Colonic mucosa (tissue), 4 donors: ENCODE data around the gene APOLD1. TPM values are rescaled to one million over a fixed set of nuclear protein-coding genes. Genes with fewer than 3 reads are reported as not detected.

Source experiments
- DNase-seq: peaks from one replicate; pipeline ENCODE4 v3.0.0-alpha.2; 2020
- H3K27ac ChIP-seq: fragments of 200-600 bp; one replicate; pipeline ENCODE4 v1.8.0; 2021
- H3K27me3 ChIP-seq: fragments of 200-600 bp; one replicate; pipeline ENCODE4 v1.8.0; 2021
- H3K36me3 ChIP-seq: fragments of 200-600 bp; one replicate; pipeline ENCODE4 v1.8.0; 2021
- H3K4me1 ChIP-seq: fragments of 200-600 bp; one replicate; pipeline ENCODE4 v1.8.0; 2021; ENCODE audit warnings: mild to moderate bottlenecking
- H3K4me3 ChIP-seq: fragments of 200-600 bp; one replicate; pipeline ENCODE4 v1.8.0; 2021
- H3K9ac ChIP-seq, 2 donors: one replicate each; pipeline ENCODE4 v1.7.0; 2013; ENCODE audit warnings: control low read depth in 2 of 2, low read depth in 2 of 2, low read length in 2 of 2
- H3K9me3 ChIP-seq: fragments of 200-600 bp; one replicate; pipeline ENCODE4 v1.8.0; 2021
- intact Hi-C: fragments of 100-400 bp; cut with DNase I; formaldehyde crosslinking; loops from one replicate; pipeline ENCODE4 v1.14.1; 2022
- total RNA-seq, 2 donors: library from RNA; stranded (reverse); fragmentation: NEBNext Ultra II Directional in 1 of 2; extraction: Animal tissue kit (Norgen Biotek cat#: 25700) in 1 of 2; gene quantifications; one replicate each; pipeline ENCODE4 v1.2.1, GENCODE V29; 2021
- TF ChIP-seq, protein P1 (sequence below): fragments of 200-600 bp; IDR thresholded peaks from one replicate; pipeline ENCODE4 v1.8.0; 2022; ENCODE audit warnings: antibody characterized with exemption, mild to moderate bottlenecking
- donor health status: healthy.
- donor health status: DM: no; HTN: no; CAD: no.
- donor health status: DM: no; HTN: no; CAD: no.

APOLD1 gene
- total RNA-seq, 2 donors from 2014 or later = 2.6 to 5.4 TPM

DNA sequence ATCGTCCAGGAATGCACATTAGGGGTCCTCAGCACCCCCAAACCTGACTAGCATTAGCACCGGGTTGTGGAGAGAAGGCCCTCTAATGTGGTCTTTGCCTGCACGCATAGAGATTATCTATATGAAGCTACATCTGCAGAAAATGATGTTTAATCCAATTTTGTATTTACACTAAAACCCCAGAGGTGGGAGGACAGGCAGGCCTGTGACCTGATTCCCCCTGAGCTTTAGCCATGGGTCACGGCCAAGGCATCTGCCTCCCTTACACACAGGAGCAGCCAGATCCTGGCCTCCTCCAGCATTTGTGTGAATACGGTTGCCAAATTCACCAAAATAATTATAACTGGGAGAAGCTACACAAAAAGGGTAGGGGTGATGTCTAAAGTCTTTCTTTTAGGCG lies 7.0 kb downstream of the APOLD1 start:
- no peaks in the 10 kb centered on the region for H3K27me3 ChIP-seq
- intact Hi-C loops = no loop called here
- H3K36me3 ChIP-seq = no peaks in the 10 kb centered on the region
- no peak overlapping the region for H3K4me3 ChIP-seq
- H3K9me3 ChIP-seq = no peaks in the 10 kb centered on the region
- H3K4me1 ChIP-seq = peaks cover 5% of the 10 kb centered on the region
- no peak overlapping the region for H3K27ac ChIP-seq
- no peak overlapping the region for H3K9ac ChIP-seq
- DNase-seq = no peak
- TF ChIP-seq, protein P1, sequence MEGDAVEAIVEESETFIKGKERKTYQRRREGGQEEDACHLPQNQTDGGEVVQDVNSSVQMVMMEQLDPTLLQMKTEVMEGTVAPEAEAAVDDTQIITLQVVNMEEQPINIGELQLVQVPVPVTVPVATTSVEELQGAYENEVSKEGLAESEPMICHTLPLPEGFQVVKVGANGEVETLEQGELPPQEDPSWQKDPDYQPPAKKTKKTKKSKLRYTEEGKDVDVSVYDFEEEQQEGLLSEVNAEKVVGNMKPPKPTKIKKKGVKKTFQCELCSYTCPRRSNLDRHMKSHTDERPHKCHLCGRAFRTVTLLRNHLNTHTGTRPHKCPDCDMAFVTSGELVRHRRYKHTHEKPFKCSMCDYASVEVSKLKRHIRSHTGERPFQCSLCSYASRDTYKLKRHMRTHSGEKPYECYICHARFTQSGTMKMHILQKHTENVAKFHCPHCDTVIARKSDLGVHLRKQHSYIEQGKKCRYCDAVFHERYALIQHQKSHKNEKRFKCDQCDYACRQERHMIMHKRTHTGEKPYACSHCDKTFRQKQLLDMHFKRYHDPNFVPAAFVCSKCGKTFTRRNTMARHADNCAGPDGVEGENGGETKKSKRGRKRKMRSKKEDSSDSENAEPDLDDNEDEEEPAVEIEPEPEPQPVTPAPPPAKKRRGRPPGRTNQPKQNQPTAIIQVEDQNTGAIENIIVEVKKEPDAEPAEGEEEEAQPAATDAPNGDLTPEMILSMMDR = no peak

DNA sequence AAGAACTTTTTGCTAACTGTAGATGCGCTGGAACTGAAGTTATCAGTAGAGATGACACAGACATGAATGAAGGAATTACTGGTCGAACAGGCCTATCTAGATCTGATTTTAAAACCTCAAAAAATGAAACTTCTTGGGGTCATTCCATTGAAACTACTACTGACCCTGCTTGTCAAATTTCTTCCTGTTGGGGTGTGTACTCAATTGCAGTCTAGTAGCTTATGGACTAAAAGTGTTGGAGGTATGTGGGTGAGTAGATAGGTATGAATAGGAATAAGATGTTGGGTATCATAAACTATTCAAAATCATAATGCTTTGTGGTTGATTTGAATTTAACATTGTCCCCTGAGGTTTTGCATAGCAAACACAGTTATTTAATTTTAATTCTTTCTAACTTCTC lies 9.2 kb downstream of the APOLD1 start:
- Histone ChIP-seq H3K36me3 (no peaks in the 10 kb centered on the region), H3K4me1 (no peaks in the 10 kb centered on the region), H3K27ac (no peak overlapping the region), H3K9me3 (no peaks in the 10 kb centered on the region), H3K27me3 (no peaks in the 10 kb centered on the region), H3K9ac (no peak overlapping the region), H3K4me3 (no peak overlapping the region)
- TF ChIP-seq, protein P1 = no peak
- DNase-seq = no peak
- intact Hi-C loops = no loop called here

DNA sequence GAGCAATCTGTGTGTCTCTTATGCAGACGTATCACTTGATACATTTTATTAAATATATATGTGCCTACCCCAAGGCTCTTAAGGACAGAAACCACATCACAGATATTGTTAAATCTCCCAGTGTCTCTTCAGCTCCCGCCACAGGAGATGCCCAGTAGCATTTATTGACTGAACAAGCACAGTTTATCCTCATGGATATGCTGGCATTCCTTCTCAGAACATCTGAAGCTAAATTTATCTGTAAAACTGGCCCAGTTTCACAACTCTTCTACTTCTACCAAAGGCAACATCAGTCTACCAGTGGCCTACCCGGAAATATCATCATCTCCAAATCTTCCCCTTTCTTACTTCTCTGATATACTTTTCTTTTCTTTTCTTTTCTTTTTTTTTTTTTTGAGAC lies 10.7 kb downstream of the APOLD1 start:
- DNase-seq = no peak
- TF ChIP-seq, protein P1 = no peak
- Histone ChIP-seq H3K36me3 (no peaks in the 10 kb centered on the region), H3K4me1 (no peaks in the 10 kb centered on the region), H3K27me3 (no peaks in the 10 kb centered on the region), H3K27ac (no peak overlapping the region), H3K9me3 (no peaks in the 10 kb centered on the region), H3K4me3 (no peak overlapping the region), H3K9ac (no peak overlapping the region)
- intact Hi-C loops = no loop called here

- Histone ChIP-seq H3K27ac (no peak overlapping the region), H3K4me3 (no peak overlapping the region), H3K4me1 (no peaks in the 10 kb centered on the region), H3K9me3 (no peaks in the 10 kb centered on the region), H3K27me3 (no peaks in the 10 kb centered on the region), H3K36me3 (no peaks in the 10 kb centered on the region), H3K9ac (no peak overlapping the region)
- intact Hi-C loops = no loop called here
- TF ChIP-seq, protein P1 = no peak
- no peak for DNase-seq
These were observed 11.7 kb downstream of the APOLD1 start for GRCh38 chr12:12796928-12797793.

DNA sequence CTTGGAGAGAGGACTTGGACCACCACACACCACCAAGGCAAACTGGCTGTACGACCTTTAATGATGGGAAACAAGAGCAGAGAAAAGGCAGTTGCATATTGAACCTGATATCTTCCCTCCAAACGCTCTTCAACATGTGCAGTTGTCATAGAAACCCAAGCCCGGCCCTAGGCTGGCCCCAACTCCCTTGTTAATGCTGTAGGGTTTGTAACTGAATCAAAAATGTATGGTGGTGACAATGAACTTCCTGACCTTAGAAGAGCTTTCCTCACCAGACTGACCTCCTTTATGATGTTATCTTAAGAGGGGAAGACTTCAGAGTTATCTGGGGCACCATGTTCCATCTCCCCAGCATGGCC lies 12.3 kb downstream of the APOLD1 start:
- intact Hi-C loops = no loop called here
- TF ChIP-seq, protein P1 = no peak
- Histone ChIP-seq H3K27ac (no peak overlapping the region), H3K36me3 (no peaks in the 10 kb centered on the region), H3K9ac (no peak overlapping the region), H3K4me3 (no peak overlapping the region), H3K9me3 (no peaks in the 10 kb centered on the region), H3K27me3 (no peaks in the 10 kb centered on the region), H3K4me1 (no peaks in the 10 kb centered on the region)
- DNase-seq = no peak
